MM.1S (cell line): ENCODE results near the gene BRD1.

Experiments used
- DNase-seq: peaks from one replicate; pipeline ENCODE4 v3.0.0-alpha.2; 2015
- H2AFZ ChIP-seq: fragments of 300-600 bp; sonication (generic); 2 replicates; pipeline ENCODE4 v1.6.0; 2016; ENCODE audit warnings: antibody characterized with exemption, low read length
- H3F3A ChIP-seq: fragments of 300-600 bp; sonication (generic); 2 replicates; pipeline ENCODE4 v1.6.1; 2016; ENCODE audit warnings: mild to moderate bottlenecking, antibody characterized with exemption, low read length, moderate library complexity, mixed read lengths; ENCODE audit not compliant: insufficient read depth
- H3K27ac ChIP-seq: fragments of 300-600 bp; sonication (generic); 2 replicates; pipeline ENCODE4 v1.5.1; 2016; ENCODE audit warnings: mild to moderate bottlenecking, low read length
- H3K27me3 ChIP-seq: fragments of 300-600 bp; sonication (generic); replicated peaks from 2 replicates; pipeline ENCODE4 v1.6.0; 2016; ENCODE audit warnings: low read length; ENCODE audit not compliant: insufficient read depth
- H3K36me3 ChIP-seq: fragments of 300-600 bp; sonication (generic); replicated peaks from 2 replicates; pipeline ENCODE4 v1.6.1; 2016; ENCODE audit warnings: mild to moderate bottlenecking, low read length, mixed read lengths; ENCODE audit not compliant: insufficient read depth
- H3K4me1 ChIP-seq: fragments of 300-600 bp; sonication (generic); 2 replicates; pipeline ENCODE4 v1.6.1; 2016; ENCODE audit warnings: low read length, mixed read lengths
- H3K4me2 ChIP-seq: fragments of 300-600 bp; sonication (generic); 2 replicates; pipeline ENCODE4 v1.6.0; 2016; ENCODE audit warnings: low read depth, low read length
- H3K4me3 ChIP-seq: fragments of 300-600 bp; sonication (generic); 2 replicates; pipeline ENCODE4 v1.5.1; 2016; ENCODE audit warnings: low read length, mixed read lengths
- H3K79me2 ChIP-seq: fragments of 300-600 bp; sonication (generic); 2 replicates; pipeline ENCODE4 v1.6.1; 2016; ENCODE audit warnings: mixed run types, low read length, mixed read lengths
- H3K9ac ChIP-seq: fragments of 300-600 bp; sonication (generic); 2 replicates; pipeline ENCODE4 v1.6.1; 2016; ENCODE audit warnings: low read length, mixed read lengths
- H3K9me2 ChIP-seq: fragments of 300-600 bp; sonication (generic); replicated peaks from 2 replicates; pipeline ENCODE4 v1.6.1; 2016; ENCODE audit warnings: mild to moderate bottlenecking, low read length, mixed read lengths; ENCODE audit not compliant: insufficient read depth
- H3K9me3 ChIP-seq: fragments of 300-600 bp; sonication (generic); replicated peaks from 2 replicates; pipeline ENCODE4 v1.6.1; 2016; ENCODE audit warnings: mild to moderate bottlenecking, low read length, mixed read lengths; ENCODE audit not compliant: insufficient read depth
- H4K20me1 ChIP-seq: fragments of 300-600 bp; sonication (generic); 2 replicates; pipeline ENCODE4 v1.6.1; 2016; ENCODE audit warnings: mild to moderate bottlenecking, low read length, moderate library complexity, mixed read lengths; ENCODE audit not compliant: insufficient read depth
- CTCF ChIP-seq: fragments of 300-600 bp; sonication (generic); IDR thresholded peaks from 2 replicates; pipeline ENCODE4 v1.5.1; 2016; ENCODE audit warnings: antibody characterized with exemption, low read length, mixed read lengths
- EZH2 ChIP-seq: fragments of 300-600 bp; sonication (generic); optimal IDR thresholded peaks from 2 replicates; pipeline ENCODE3; 2017; ENCODE audit warnings: low read depth, mild to moderate bottlenecking, antibody characterized with exemption, low read length, mixed read lengths
- EZH2phosphoT487 ChIP-seq: fragments of 300-600 bp; sonication (generic); IDR thresholded peaks from 2 replicates; pipeline ENCODE4 v1.6.1; 2018; ENCODE audit warnings: antibody characterized with exemption, low read length

The BRD1 gene

GRCh38 chr22:49814856-49815255 lies 12.8 kb downstream of the BRD1 start:
- TF ChIP-seq CTCF (no peak), EZH2phosphoT487 (no peak)
- H3K9me3 ChIP-seq: no peaks in the 10 kb centered on the region
- no peak overlapping the region for H3K4me3 ChIP-seq
- H3K79me2 ChIP-seq: peaks cover 100% of the 10 kb centered on the region
- no peaks in the 10 kb centered on the region for H3K4me1 ChIP-seq
- no peak for DNase-seq
- peaks cover 7% of the 10 kb centered on the region; the same call in 1 of the 2 replicates for H3K36me3 ChIP-seq
- no peak overlapping the region for H3K4me2 ChIP-seq
- H3F3A ChIP-seq: no peaks in the 10 kb centered on the region
- H3K27ac ChIP-seq: no peak overlapping the region
- no peak overlapping the region for H2AFZ ChIP-seq
- no peak overlapping the region for H3K9ac ChIP-seq
- H3K9me2 ChIP-seq: no peaks in the 10 kb centered on the region
- peaks cover 29% of the 10 kb centered on the region for H4K20me1 ChIP-seq
- no peaks in the 10 kb centered on the region for H3K27me3 ChIP-seq

GRCh38 chr22:49814164-49814686 lies 13.4 kb downstream of the BRD1 start:
- H3K9me2 ChIP-seq: no peaks in the 10 kb centered on the region
- H3K4me2 ChIP-seq: no peak overlapping the region
- TF ChIP-seq EZH2: no peak
- TF ChIP-seq EZH2phosphoT487: no peak
- no peak for TF ChIP-seq CTCF
- DNase-seq: no peak
- H2AFZ ChIP-seq: no peak overlapping the region
- H4K20me1 ChIP-seq: peaks cover 29% of the 10 kb centered on the region
- peaks cover 99% of the 10 kb centered on the region for H3K79me2 ChIP-seq
- peaks cover 7% of the 10 kb centered on the region; the same call in 1 of the 2 replicates for H3K36me3 ChIP-seq
- H3K9ac ChIP-seq: no peak overlapping the region
- no peaks in the 10 kb centered on the region for H3K27me3 ChIP-seq
- H3K27ac ChIP-seq: no peak overlapping the region
- H3K4me1 ChIP-seq: no peaks in the 10 kb centered on the region
- no peak overlapping the region for H3K4me3 ChIP-seq
- no peaks in the 10 kb centered on the region for H3K9me3 ChIP-seq
- H3F3A ChIP-seq: no peaks in the 10 kb centered on the region

- no peaks in the 10 kb centered on the region for H3K9me2 ChIP-seq
- DNase-seq: no peak
- no peaks in the 10 kb centered on the region for H3K9me3 ChIP-seq
- TF ChIP-seq CTCF (no peak), EZH2phosphoT487 (no peak), EZH2 (no peak)
- no peak overlapping the region for H3K4me2 ChIP-seq
- H3K4me1 ChIP-seq: no peaks in the 10 kb centered on the region
- H3K79me2 ChIP-seq: peaks cover 99% of the 10 kb centered on the region
- peaks cover 6% of the 10 kb centered on the region; the same call in 1 of the 2 replicates for H3K36me3 ChIP-seq
- H3K27me3 ChIP-seq: no peaks in the 10 kb centered on the region
- H3K9ac ChIP-seq: no peak overlapping the region
- H3K27ac ChIP-seq: no peak overlapping the region
- no peak overlapping the region for H2AFZ ChIP-seq
- peaks cover 34% of the 10 kb centered on the region for H4K20me1 ChIP-seq
- H3K4me3 ChIP-seq: no peak overlapping the region
- no peaks in the 10 kb centered on the region for H3F3A ChIP-seq
Observed at GRCh38 chr22:49812838-49813237, 14.8 kb downstream of the BRD1 start.
